Neural cell (in vitro differentiated cells): Measurements from ENCODE around the gene DYNLT4.

Experiments used
- EP300 ChIP-seq: fragments of 450-650 bp; conservative IDR thresholded peaks from 2 replicates; pipeline ENCODE4 v1.6.1; 2014; ENCODE audit warnings: antibody characterized with exemption, mild to moderate bottlenecking, moderate library complexity; ENCODE audit not compliant: poor library complexity, severe bottlenecking
- POLR2AphosphoS5 ChIP-seq: IDR thresholded peaks from 2 replicates; pipeline ENCODE4 v1.6.1; 2012
- TAF1 ChIP-seq: IDR thresholded peaks from 2 replicates; pipeline ENCODE4 v1.6.1; 2012; ENCODE audit warnings: low read depth
- TF ChIP-seq, protein P1 (sequence below): IDR thresholded peaks from 2 replicates; pipeline ENCODE4 v1.6.1; 2012; ENCODE audit warnings: borderline replicate concordance
- TF ChIP-seq, protein P2 (sequence below): fragments of 450-650 bp; IDR thresholded peaks from 2 replicates; pipeline ENCODE4 v1.5.1; 2014; ENCODE audit warnings: antibody characterized with exemption, mild to moderate bottlenecking, moderate library complexity; ENCODE audit not compliant: poor library complexity, severe bottlenecking

DNA sequence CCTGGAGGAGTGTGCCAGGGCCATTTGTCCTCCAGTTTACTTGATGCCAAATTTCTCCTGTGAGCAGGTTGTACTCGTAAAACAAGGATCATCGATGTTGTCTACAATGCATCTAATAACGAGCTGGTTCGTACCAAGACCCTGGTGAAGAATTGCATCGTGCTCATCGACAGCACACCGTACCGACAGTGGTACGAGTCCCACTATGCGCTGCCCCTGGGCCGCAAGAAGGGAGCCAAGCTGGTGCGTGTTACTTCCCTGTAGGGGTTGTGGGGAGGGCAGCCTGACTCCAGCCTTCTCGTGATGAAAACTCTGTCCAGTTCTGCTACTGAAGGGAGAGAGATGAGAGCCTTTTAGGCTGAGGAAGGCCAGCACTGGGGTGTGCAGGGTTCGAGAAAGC is 29.6 kb downstream of the DYNLT4 start:
- TF ChIP-seq, protein P1, sequence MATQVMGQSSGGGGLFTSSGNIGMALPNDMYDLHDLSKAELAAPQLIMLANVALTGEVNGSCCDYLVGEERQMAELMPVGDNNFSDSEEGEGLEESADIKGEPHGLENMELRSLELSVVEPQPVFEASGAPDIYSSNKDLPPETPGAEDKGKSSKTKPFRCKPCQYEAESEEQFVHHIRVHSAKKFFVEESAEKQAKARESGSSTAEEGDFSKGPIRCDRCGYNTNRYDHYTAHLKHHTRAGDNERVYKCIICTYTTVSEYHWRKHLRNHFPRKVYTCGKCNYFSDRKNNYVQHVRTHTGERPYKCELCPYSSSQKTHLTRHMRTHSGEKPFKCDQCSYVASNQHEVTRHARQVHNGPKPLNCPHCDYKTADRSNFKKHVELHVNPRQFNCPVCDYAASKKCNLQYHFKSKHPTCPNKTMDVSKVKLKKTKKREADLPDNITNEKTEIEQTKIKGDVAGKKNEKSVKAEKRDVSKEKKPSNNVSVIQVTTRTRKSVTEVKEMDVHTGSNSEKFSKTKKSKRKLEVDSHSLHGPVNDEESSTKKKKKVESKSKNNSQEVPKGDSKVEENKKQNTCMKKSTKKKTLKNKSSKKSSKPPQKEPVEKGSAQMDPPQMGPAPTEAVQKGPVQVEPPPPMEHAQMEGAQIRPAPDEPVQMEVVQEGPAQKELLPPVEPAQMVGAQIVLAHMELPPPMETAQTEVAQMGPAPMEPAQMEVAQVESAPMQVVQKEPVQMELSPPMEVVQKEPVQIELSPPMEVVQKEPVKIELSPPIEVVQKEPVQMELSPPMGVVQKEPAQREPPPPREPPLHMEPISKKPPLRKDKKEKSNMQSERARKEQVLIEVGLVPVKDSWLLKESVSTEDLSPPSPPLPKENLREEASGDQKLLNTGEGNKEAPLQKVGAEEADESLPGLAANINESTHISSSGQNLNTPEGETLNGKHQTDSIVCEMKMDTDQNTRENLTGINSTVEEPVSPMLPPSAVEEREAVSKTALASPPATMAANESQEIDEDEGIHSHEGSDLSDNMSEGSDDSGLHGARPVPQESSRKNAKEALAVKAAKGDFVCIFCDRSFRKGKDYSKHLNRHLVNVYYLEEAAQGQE, result no peak
- TF ChIP-seq, protein P2, sequence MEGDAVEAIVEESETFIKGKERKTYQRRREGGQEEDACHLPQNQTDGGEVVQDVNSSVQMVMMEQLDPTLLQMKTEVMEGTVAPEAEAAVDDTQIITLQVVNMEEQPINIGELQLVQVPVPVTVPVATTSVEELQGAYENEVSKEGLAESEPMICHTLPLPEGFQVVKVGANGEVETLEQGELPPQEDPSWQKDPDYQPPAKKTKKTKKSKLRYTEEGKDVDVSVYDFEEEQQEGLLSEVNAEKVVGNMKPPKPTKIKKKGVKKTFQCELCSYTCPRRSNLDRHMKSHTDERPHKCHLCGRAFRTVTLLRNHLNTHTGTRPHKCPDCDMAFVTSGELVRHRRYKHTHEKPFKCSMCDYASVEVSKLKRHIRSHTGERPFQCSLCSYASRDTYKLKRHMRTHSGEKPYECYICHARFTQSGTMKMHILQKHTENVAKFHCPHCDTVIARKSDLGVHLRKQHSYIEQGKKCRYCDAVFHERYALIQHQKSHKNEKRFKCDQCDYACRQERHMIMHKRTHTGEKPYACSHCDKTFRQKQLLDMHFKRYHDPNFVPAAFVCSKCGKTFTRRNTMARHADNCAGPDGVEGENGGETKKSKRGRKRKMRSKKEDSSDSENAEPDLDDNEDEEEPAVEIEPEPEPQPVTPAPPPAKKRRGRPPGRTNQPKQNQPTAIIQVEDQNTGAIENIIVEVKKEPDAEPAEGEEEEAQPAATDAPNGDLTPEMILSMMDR, result no peak
- TF ChIP-seq EP300 (no peak), TAF1 (no peak), POLR2AphosphoS5 (no peak)
